Pancreas (tissue), 10 donors: ENCODE data around the gene PMAIP1. TPM values are rescaled to one million over a fixed set of nuclear protein-coding genes. Genes with fewer than 3 reads are reported as not detected.

Experiments used
- ATAC-seq, 4 donors: fragments of 200-7000 bp; cut with Tn5 transposase; one replicate each; pipeline versions ENCODE4 v1.8.0 to v1.9.1; 2020; ENCODE audit warnings: mild to moderate bottlenecking in 4 of 4, moderate library complexity in 4 of 4
- DNase-seq, 6 donors: peaks; one replicate each; pipeline ENCODE4 v3.0.0-alpha.2; 2020
- FAIRE-seq: peaks from 2 replicates; lab custom pipeline; 2012; peaks lifted over from hg19 to GRCh38; lab: Jason Lieb, UNC
- H3K27ac ChIP-seq, 4 donors: fragments of 200-600 bp; sonication (generic); 1 replicate in 3 of 4; 2 replicates in 1 of 4; pipeline versions ENCODE4 v1.5.0 to v1.8.0; 2020
- H3K27me3 ChIP-seq, 4 donors: fragments of 200-600 bp; one replicate each; pipeline ENCODE4 v1.8.0; 2021
- H3K36me3 ChIP-seq, 3 donors: fragments of 200-600 bp; sonication (generic) in 1 of 3; one replicate each; pipeline versions ENCODE4 v1.5.0 to v1.8.0; 2020 to 2021
- H3K4me1 ChIP-seq, 3 donors: fragments of 200-600 bp; one replicate each; pipeline ENCODE4 v1.8.0; 2021
- H3K4me3 ChIP-seq, 4 donors: fragments of 200-600 bp; sonication (generic) in 2 of 4; one replicate each; pipeline versions ENCODE4 v1.5.0 to v1.8.0; 2020 to 2021
- H3K9me3 ChIP-seq, 4 donors: fragments of 200-600 bp; one replicate each; pipeline ENCODE4 v1.8.0; 2021
- WGBS, 2 donors: extraction: QIAGEN DNeasy Blood & Tissue Kit; methylation state at CpG; one replicate each; pipeline ENCODE4 v1.1.7; 2013; 5-methylcytosine and 5-hydroxymethylcytosine counted together
- intact Hi-C, 3 donors: fragments of 100-400 bp; cut with DNase I; formaldehyde crosslinking; loops; one replicate each; pipeline versions ENCODE4 v1.11.1 to v1.14.2; 2022
- polyA plus RNA-seq, 2 donors: library from polyadenylated mRNA; stranded (reverse); fragments of 200-250 nt; gene quantifications; one replicate each; pipeline ENCODE4 v1.2.3, GENCODE V29; 2013
- total RNA-seq, 6 donors: library from RNA; stranded (reverse); fragmentation: NEBNext Ultra II Directional in 4 of 6; extraction: Animal tissue kit (Norgen Biotek cat#: 25700) in 4 of 6; gene quantifications; one replicate each; pipeline versions ENCODE4 v1.2.1 to v1.2.4, GENCODE V29; 2021 to 2023
- TF ChIP-seq, protein P1 (sequence below), 4 donors: fragments of 200-600 bp; sonication (generic) in 3 of 4; IDR thresholded peaks; one replicate each; pipeline versions ENCODE4 v1.5.0 to v1.8.0; 2021; ENCODE audit warnings: antibody characterized with exemption in 4 of 4
- donor health status: healthy with polysubstance abuse.
- donor health status: DM: no; HTN: no; CAD: no; lungs with moderate emphysema.
- donor health status: DM: no; HTN: no; CAD: no.
- donor health status: control.
- donor health status: control.
- donor health status: Bipolar disorder and iron deficiency.
- donor health status: DM: yes; HTN: yes; CAD: no.
- donor health status: DM: no; HTN: no; CAD: no.
- donor health status: DM: no; HTN: no; CAD: no.
- donor health status: DM: yes; HTN: yes; CAD: no.

Gene PMAIP1
- total and polyA plus RNA-seq, 8 donors, result 0.16 to 2.4 (median 0.65) TPM

DNA sequence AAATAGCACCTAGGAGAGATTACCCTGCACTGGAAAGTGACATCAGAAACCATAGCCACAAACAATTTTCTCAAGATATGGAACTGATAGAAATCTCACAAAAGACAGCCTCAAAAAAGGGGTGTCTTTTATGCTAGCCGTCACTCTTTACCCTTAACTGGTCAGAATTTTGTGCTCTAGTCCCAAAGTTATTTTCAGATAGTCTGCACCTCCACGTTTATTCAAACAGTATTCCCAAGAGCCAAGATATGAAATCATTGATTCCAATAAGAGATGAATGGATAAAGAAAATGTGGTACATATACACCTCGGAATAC, 23.5 kb upstream of the PMAIP1 start:
- DNase-seq (no peak), ATAC-seq (no peak), FAIRE-seq (no peak)
- TF ChIP-seq, protein P1, sequence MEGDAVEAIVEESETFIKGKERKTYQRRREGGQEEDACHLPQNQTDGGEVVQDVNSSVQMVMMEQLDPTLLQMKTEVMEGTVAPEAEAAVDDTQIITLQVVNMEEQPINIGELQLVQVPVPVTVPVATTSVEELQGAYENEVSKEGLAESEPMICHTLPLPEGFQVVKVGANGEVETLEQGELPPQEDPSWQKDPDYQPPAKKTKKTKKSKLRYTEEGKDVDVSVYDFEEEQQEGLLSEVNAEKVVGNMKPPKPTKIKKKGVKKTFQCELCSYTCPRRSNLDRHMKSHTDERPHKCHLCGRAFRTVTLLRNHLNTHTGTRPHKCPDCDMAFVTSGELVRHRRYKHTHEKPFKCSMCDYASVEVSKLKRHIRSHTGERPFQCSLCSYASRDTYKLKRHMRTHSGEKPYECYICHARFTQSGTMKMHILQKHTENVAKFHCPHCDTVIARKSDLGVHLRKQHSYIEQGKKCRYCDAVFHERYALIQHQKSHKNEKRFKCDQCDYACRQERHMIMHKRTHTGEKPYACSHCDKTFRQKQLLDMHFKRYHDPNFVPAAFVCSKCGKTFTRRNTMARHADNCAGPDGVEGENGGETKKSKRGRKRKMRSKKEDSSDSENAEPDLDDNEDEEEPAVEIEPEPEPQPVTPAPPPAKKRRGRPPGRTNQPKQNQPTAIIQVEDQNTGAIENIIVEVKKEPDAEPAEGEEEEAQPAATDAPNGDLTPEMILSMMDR (IDR thresholded peaks at IDR 0.05), result no peak
- Histone ChIP-seq H3K36me3 (no peaks in the 10 kb centered on the region), H3K4me1 (no peaks in the 10 kb centered on the region), H3K27ac (no peak overlapping the region), H3K27me3 (no peaks in the 10 kb centered on the region), H3K4me3 (no peak overlapping the region), H3K9me3 (no peaks in the 10 kb centered on the region)
- intact Hi-C loops, result no loop called here
- WGBS, 2 donors, result 77 to 80% methylated on average over 3 of the region's 3 CpGs

DNA sequence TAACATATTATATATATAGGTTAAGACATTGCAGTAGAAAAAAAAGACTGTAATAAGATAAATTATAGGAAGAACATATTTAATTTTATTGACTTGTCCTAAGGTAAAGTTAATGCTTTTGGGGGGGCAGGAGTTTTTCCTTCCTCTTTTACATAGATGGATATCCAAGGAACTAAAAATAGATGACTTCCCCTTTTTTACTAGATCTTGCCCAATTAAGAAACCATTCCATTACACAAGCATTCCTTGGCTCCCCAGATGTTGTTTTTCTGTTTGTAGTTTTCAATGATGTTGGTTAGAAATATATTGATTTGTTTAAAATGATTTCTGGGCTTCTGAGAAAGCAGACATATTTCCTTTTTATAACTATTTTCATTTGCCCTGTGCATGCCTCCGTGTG, 22.4 kb upstream of the PMAIP1 start:
- Histone ChIP-seq H3K9me3 (no peaks in the 10 kb centered on the region), H3K27ac (no peak overlapping the region), H3K4me3 (no peak overlapping the region), H3K4me1 (peaks cover 0 to 5% (median 0%) of the 10 kb centered on the region in 3 donors), H3K36me3 (no peaks in the 10 kb centered on the region), H3K27me3 (no peaks in the 10 kb centered on the region)
- intact Hi-C loops, result no loop called here
- DNase-seq (no peak), ATAC-seq (no peak), FAIRE-seq (no peak)
- TF ChIP-seq, protein P1 (IDR thresholded peaks at IDR 0.05), result no peak
- WGBS, 2 donors, result 30 to 42% methylated on average over 1 of the region's 1 CpG

DNA sequence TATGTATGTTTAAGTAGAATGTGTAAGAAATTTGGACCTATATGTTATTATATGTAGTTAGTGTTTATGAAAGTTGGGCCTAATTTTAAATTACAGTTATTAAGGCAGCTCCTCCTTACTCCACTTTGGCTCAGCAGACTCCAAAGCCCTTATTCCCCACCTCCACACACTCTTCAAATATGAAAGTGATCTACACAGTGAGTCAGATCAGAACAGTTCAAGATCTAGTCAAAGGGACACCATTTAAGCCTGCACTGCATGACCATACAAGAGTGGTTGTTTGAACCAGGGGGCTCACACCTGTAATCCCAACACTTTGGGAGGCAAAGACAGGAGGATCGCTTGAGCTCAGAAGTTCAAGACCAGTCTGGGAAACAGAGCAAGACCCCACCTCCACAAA, 21.2 kb upstream of the PMAIP1 start:
- FAIRE-seq (no peak), DNase-seq (no peak), ATAC-seq (no peak)
- TF ChIP-seq, protein P1 (IDR thresholded peaks at IDR 0.05), result no peak
- no peaks in the 10 kb centered on the region for H3K9me3 ChIP-seq
- H3K4me3 ChIP-seq, result no peak overlapping the region
- H3K27me3 ChIP-seq, result no peaks in the 10 kb centered on the region
- H3K4me1 ChIP-seq, result peaks cover 0 to 9% (median 0%) of the 10 kb centered on the region in 3 donors
- H3K36me3 ChIP-seq, result no peaks in the 10 kb centered on the region
- intact Hi-C loops, result no loop called here
- H3K27ac ChIP-seq, result no peak overlapping the region
- 89 to 96% methylated on average over 1 of the region's 1 CpG for WGBS, 2 donors

DNA sequence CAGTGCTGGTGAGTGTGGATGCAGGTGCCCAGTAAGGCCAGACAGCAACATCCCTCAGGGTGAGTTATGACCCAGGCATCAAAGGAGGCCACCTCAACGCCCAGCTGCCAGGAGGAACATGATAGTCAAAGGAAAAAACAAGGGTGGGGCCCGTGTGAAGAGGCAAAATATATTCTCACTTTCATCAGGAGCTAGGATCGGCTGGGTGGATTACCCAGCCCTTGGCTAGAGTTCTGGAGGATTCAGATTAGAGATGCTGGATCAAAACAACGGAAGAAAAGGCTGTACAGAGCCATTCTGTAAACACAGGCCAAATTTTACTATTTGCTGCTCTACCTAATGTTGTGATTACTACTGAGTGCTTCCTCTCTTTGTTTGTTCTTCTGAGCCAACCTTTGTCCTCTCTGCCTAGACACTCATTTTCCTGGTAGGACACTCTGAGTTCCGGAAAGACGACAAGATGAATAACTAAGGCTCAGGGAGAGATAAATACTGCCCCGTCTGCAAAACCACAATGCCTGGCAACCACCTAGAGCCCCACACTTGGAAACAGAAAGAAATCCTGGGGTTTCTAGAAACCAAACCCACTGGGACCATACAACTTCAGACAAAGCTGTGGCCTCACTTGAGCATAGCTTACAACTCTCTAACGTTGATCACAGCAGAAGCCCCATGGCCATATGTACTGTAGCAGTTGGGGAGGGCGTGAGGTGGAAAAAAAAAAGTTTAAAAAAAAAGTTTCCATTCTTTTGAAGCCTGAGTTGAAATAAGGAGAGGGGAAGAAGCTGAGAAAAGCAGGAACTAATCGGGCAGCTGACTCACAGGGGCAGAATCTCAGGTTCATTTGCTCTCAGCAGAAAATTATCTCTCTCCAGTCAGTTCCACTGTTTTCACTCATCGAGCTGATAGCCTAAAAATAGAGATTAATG, 17.8 kb upstream of the PMAIP1 start:
- no peaks in the 10 kb centered on the region for H3K27me3 ChIP-seq
- ATAC-seq (peak; percentile 21 to 84 (median 79)), FAIRE-seq (no peak), DNase-seq (no peak)
- peaks cover 0 to 9% (median 0%) of the 10 kb centered on the region in 3 donors for H3K4me1 ChIP-seq
- no peaks in the 10 kb centered on the region for H3K36me3 ChIP-seq
- H3K27ac ChIP-seq, result peak overlapping the region in 2 of 4 donors; percentile 6 to 50
- intact Hi-C loops, result no loop called here
- H3K4me3 ChIP-seq, result no peak overlapping the region
- no peaks in the 10 kb centered on the region for H3K9me3 ChIP-seq
- 24 to 27% methylated on average over 11 of the region's 11 CpGs for WGBS, 2 donors
- TF ChIP-seq, protein P1 (IDR thresholded peaks at IDR 0.05), result no peak

DNA sequence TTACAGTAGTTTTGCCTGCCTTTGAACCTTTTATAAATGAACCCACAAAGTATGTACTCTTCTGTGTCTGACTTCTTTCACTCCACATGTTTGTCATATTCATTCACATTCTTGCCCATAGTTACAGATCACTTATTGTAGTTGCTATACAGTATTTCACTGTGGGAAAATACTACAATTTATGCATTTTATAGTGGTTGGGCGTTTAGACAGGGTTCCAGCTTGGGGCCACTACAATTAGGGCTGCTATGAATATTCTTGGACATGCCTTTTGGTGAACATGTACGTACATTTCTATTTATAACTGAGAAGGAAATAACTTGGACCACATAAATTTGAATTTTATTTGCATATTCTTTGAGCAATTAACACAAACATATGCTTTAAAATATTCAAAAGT, 15.4 kb upstream of the PMAIP1 start:
- Histone ChIP-seq H3K9me3 (no peaks in the 10 kb centered on the region), H3K36me3 (no peaks in the 10 kb centered on the region), H3K27ac (no peak overlapping the region), H3K4me3 (no peak overlapping the region), H3K27me3 (no peaks in the 10 kb centered on the region), H3K4me1 (peaks cover 0 to 9% (median 0%) of the 10 kb centered on the region in 3 donors)
- no peak for FAIRE-seq
- WGBS, 2 donors, result 75 to 81% methylated on average over 2 of the region's 2 CpGs
- no peak for DNase-seq
- intact Hi-C loops, result no loop called here
- ATAC-seq, result no peak
- TF ChIP-seq, protein P1 (IDR thresholded peaks at IDR 0.05), result no peak
